ENCODE measurements around the gene KCNJ15. TPM values are rescaled to one million over a fixed set of nuclear protein-coding genes. Genes with fewer than 3 reads are reported as not detected.

KCNJ15 gene
- polyA plus RNA-seq, 1 donor: 0.25 TPM

- DNase-seq: no peak
- Histone ChIP-seq H3K27me3 (ENCODE audit: control insufficient read depth, insufficient read depth, low read length) (no peaks in the 10 kb centered on the region), H3K4me3 (ENCODE audit: low read length) (no peak overlapping the region), H3K4me1 (ENCODE audit: control insufficient read depth, insufficient read depth, low read length) (no peaks in the 10 kb centered on the region), H3K36me3 (ENCODE audit: control insufficient read depth, insufficient read depth, low read length) (no peaks in the 10 kb centered on the region), H3K27ac (ENCODE audit: low read length) (no peak overlapping the region), H3K9me3 (ENCODE audit: control insufficient read depth, low read depth, low read length) (no peaks in the 10 kb centered on the region)
- 89% methylated on average over 3 of the region's 8 CpGs for WGBS (ENCODE audit: insufficient coverage, low lambda C conversion rate)
Observed at GRCh38 chr21:38325731-38326420, 69.1 kb downstream of the KCNJ15 start.

- Histone ChIP-seq H3K9me3 (ENCODE audit: control insufficient read depth, low read depth, low read length) (no peaks in the 10 kb centered on the region), H3K4me3 (ENCODE audit: low read length) (no peak overlapping the region), H3K27me3 (ENCODE audit: control insufficient read depth, insufficient read depth, low read length) (no peaks in the 10 kb centered on the region), H3K4me1 (ENCODE audit: control insufficient read depth, insufficient read depth, low read length) (no peaks in the 10 kb centered on the region), H3K36me3 (ENCODE audit: control insufficient read depth, insufficient read depth, low read length) (no peaks in the 10 kb centered on the region), H3K27ac (ENCODE audit: low read length) (no peak overlapping the region)
- DNase-seq: no peak
- WGBS (ENCODE audit: insufficient coverage, low lambda C conversion rate): no CpG with 5 or more reads among the region's 4 CpGs
Observed at GRCh38 chr21:38326429-38326828, 69.6 kb downstream of the KCNJ15 start.

GRCh38 chr21:38326899-38327298, 70.1 kb downstream of the KCNJ15 start:
- DNase-seq: no peak
- no CpG with 5 or more reads among the region's 4 CpGs for WGBS (ENCODE audit: insufficient coverage, low lambda C conversion rate)

GRCh38 chr21:38327984-38328383, 71.2 kb downstream of the KCNJ15 start:
- Histone ChIP-seq H3K27me3 (ENCODE audit: control insufficient read depth, insufficient read depth, low read length) (no peaks in the 10 kb centered on the region), H3K36me3 (ENCODE audit: control insufficient read depth, insufficient read depth, low read length) (no peaks in the 10 kb centered on the region), H3K4me1 (ENCODE audit: control insufficient read depth, insufficient read depth, low read length) (no peaks in the 10 kb centered on the region), H3K9me3 (ENCODE audit: control insufficient read depth, low read depth, low read length) (no peaks in the 10 kb centered on the region), H3K4me3 (ENCODE audit: low read length) (no peak overlapping the region), H3K27ac (ENCODE audit: low read length) (no peak overlapping the region)
- WGBS (ENCODE audit: insufficient coverage, low lambda C conversion rate): no CpG with 5 or more reads among the region's 1 CpG
- DNase-seq: no peak

More at GRCh38 chr21:38326899-38327298, 70.1 kb downstream of the KCNJ15 start:
- no peak overlapping the region for H3K27ac ChIP-seq (ENCODE audit: low read length)
- H3K36me3 ChIP-seq (ENCODE audit: control insufficient read depth, insufficient read depth, low read length): no peaks in the 10 kb centered on the region
- H3K9me3 ChIP-seq (ENCODE audit: control insufficient read depth, low read depth, low read length): no peaks in the 10 kb centered on the region
- H3K4me1 ChIP-seq (ENCODE audit: control insufficient read depth, insufficient read depth, low read length): no peaks in the 10 kb centered on the region
- H3K4me3 ChIP-seq (ENCODE audit: low read length): no peak overlapping the region
- H3K27me3 ChIP-seq (ENCODE audit: control insufficient read depth, insufficient read depth, low read length): no peaks in the 10 kb centered on the region

GRCh38 chr21:38329162-38329561, 72.4 kb downstream of the KCNJ15 start:
- no peak overlapping the region for H3K4me3 ChIP-seq (ENCODE audit: low read length)
- DNase-seq: no peak
- H3K4me1 ChIP-seq (ENCODE audit: control insufficient read depth, insufficient read depth, low read length): no peaks in the 10 kb centered on the region
- no peaks in the 10 kb centered on the region for H3K36me3 ChIP-seq (ENCODE audit: control insufficient read depth, insufficient read depth, low read length)
- no peaks in the 10 kb centered on the region for H3K9me3 ChIP-seq (ENCODE audit: control insufficient read depth, low read depth, low read length)
- no peaks in the 10 kb centered on the region for H3K27me3 ChIP-seq (ENCODE audit: control insufficient read depth, insufficient read depth, low read length)
- no peak overlapping the region for H3K27ac ChIP-seq (ENCODE audit: low read length)
- no CpG with 5 or more reads among the region's 2 CpGs for WGBS (ENCODE audit: insufficient coverage, low lambda C conversion rate)

- no peak for DNase-seq
- Histone ChIP-seq H3K9me3 (ENCODE audit: control insufficient read depth, low read depth, low read length) (no peaks in the 10 kb centered on the region), H3K4me1 (ENCODE audit: control insufficient read depth, insufficient read depth, low read length) (no peaks in the 10 kb centered on the region), H3K4me3 (ENCODE audit: low read length) (no peak overlapping the region), H3K36me3 (ENCODE audit: control insufficient read depth, insufficient read depth, low read length) (no peaks in the 10 kb centered on the region), H3K27ac (ENCODE audit: low read length) (no peak overlapping the region), H3K27me3 (ENCODE audit: control insufficient read depth, insufficient read depth, low read length) (no peaks in the 10 kb centered on the region)
- no CpG with 5 or more reads among the region's 2 CpGs for WGBS (ENCODE audit: insufficient coverage, low lambda C conversion rate)
Observed at GRCh38 chr21:38330666-38331065, 73.9 kb downstream of the KCNJ15 start.

- H3K9me3 ChIP-seq (ENCODE audit: control insufficient read depth, low read depth, low read length): no peaks in the 10 kb centered on the region
- H3K4me3 ChIP-seq (ENCODE audit: low read length): no peak overlapping the region
- no peak for DNase-seq
- H3K36me3 ChIP-seq (ENCODE audit: control insufficient read depth, insufficient read depth, low read length): no peaks in the 10 kb centered on the region
- H3K4me1 ChIP-seq (ENCODE audit: control insufficient read depth, insufficient read depth, low read length): no peaks in the 10 kb centered on the region
- H3K27ac ChIP-seq (ENCODE audit: low read length): no peak overlapping the region
- no peaks in the 10 kb centered on the region for H3K27me3 ChIP-seq (ENCODE audit: control insufficient read depth, insufficient read depth, low read length)
- 80% methylated on average over 1 of the region's 8 CpGs for WGBS (ENCODE audit: insufficient coverage, low lambda C conversion rate)
Observed at GRCh38 chr21:38333301-38334272, 76.8 kb downstream of the KCNJ15 start.

GRCh38 chr21:38334866-38335265, 78.1 kb downstream of the KCNJ15 start:
- Histone ChIP-seq H3K36me3 (ENCODE audit: control insufficient read depth, insufficient read depth, low read length) (no peaks in the 10 kb centered on the region), H3K4me1 (ENCODE audit: control insufficient read depth, insufficient read depth, low read length) (no peaks in the 10 kb centered on the region), H3K9me3 (ENCODE audit: control insufficient read depth, low read depth, low read length) (no peaks in the 10 kb centered on the region), H3K27ac (ENCODE audit: low read length) (no peak overlapping the region), H3K27me3 (ENCODE audit: control insufficient read depth, insufficient read depth, low read length) (no peaks in the 10 kb centered on the region), H3K4me3 (ENCODE audit: low read length) (no peak overlapping the region)
- WGBS (ENCODE audit: insufficient coverage, low lambda C conversion rate): no CpG with 5 or more reads among the region's 8 CpGs
- DNase-seq: no peak

- no peaks in the 10 kb centered on the region for H3K4me1 ChIP-seq (ENCODE audit: control insufficient read depth, insufficient read depth, low read length)
- no peaks in the 10 kb centered on the region for H3K36me3 ChIP-seq (ENCODE audit: control insufficient read depth, insufficient read depth, low read length)
- WGBS (ENCODE audit: insufficient coverage, low lambda C conversion rate): no CpG with 5 or more reads among the region's 5 CpGs
- H3K27me3 ChIP-seq (ENCODE audit: control insufficient read depth, insufficient read depth, low read length): peaks cover 3% of the 10 kb centered on the region
- no peak overlapping the region for H3K27ac ChIP-seq (ENCODE audit: low read length)
- no peak for DNase-seq
- no peaks in the 10 kb centered on the region for H3K9me3 ChIP-seq (ENCODE audit: control insufficient read depth, low read depth, low read length)
- H3K4me3 ChIP-seq (ENCODE audit: low read length): no peak overlapping the region
Observed at GRCh38 chr21:38337793-38338192, 81.0 kb downstream of the KCNJ15 start.

- Histone ChIP-seq H3K4me1 (ENCODE audit: control insufficient read depth, insufficient read depth, low read length) (no peaks in the 10 kb centered on the region), H3K9me3 (ENCODE audit: control insufficient read depth, low read depth, low read length) (no peaks in the 10 kb centered on the region), H3K27me3 (ENCODE audit: control insufficient read depth, insufficient read depth, low read length) (peaks cover 3% of the 10 kb centered on the region), H3K27ac (ENCODE audit: low read length) (no peak overlapping the region), H3K36me3 (ENCODE audit: control insufficient read depth, insufficient read depth, low read length) (no peaks in the 10 kb centered on the region), H3K4me3 (ENCODE audit: low read length) (no peak overlapping the region)
- WGBS (ENCODE audit: insufficient coverage, low lambda C conversion rate): no CpG with 5 or more reads among the region's 4 CpGs
- no peak for DNase-seq
Observed at GRCh38 chr21:38340131-38340530, 83.3 kb downstream of the KCNJ15 start.

All from large intestine (tissue), 3 donors.